ENCODE measurements around the gene OR9Q2. TPM values are rescaled to one million over a fixed set of nuclear protein-coding genes. Genes with fewer than 3 reads are reported as not detected.

Gene OR9Q2, protein sequence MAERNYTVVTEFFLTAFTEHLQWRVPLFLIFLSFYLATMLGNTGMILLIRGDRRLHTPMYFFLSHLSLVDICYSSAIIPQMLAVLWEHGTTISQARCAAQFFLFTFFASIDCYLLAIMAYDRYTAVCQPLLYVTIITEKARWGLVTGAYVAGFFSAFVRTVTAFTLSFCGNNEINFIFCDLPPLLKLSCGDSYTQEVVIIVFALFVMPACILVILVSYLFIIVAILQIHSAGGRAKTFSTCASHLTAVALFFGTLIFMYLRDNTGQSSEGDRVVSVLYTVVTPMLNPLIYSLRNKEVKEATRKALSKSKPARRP
- total RNA-seq (2022; extraction: Qiagen RNA extraction; ENCODE audit: low read depth), result not detected in 5 replicates

DNA sequence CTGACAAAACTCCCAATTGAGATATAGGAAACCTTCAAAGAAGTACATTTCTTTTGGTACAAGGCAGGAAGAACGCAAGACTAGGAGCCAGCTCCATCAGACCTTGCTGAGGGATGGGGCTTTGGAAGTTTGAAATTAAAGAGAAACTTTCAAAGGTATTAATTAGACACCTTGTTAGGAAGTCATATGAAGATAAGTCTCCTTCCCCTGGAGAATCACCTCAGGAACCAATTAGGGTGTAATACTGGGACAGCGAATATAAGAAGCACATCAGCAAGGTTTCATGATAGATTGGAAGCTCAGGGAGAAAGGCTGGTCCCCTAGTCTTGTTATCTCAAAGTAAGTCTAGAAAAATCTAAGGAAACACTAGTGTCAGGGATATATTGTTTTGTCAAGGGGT is at the start of gene OR9Q2:
Gene OR9Q2 (plus strand): TSS at position 301 of the 400 bp plus-strand sequence. CDS start 1,421 bp downstream, outside the sequence.

DNA sequence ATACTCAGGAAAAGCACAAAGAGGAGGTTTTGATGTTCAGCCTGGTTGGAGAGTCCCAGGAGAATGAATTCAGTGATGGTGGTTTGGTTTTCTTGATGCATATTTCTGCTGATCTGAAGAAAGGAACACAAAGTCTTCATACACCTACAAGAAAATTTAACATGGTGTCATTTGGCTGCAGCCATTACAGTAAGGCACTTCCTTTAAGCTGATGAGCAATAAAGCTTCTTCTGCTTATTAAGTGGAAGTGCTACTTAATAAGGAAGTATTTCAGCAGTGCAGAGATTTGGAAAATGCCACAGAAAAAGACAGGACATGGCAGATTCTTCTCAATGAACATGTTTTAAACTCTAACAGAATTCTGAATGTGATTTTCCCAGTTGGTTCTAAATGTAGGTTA is 15.2 kb downstream of the OR9Q2 start, which contains the start of gene OR1S2:
Gene OR1S2 (minus strand): TSS at position 101 of the 400 bp plus-strand sequence. CDS start 0 bp downstream, at position 101.

DNA sequence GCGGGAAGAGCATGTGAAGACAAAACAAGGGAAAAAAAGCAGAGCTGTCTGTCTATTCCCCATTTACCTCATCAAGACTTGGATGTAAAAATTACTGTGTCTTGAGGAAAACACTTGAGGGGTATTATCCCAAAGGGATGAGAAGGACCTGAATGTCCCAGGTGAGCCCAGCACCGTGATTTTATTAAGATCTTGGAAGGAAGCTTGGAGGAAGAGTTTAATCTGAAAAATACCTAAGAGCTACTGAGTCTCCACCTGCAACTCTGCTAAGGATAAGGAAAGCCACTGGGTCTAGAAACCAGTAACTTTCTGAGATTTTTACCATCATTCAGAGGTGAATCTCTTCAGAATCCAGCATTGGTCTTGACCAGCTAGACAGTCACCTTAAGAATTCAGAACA is 23.6 kb downstream of the OR9Q2 start, which contains the start of gene OR1S1:
Gene OR1S1 (plus strand): TSS at position 301 of the 400 bp plus-strand sequence.

Other genes with a start within 250 kb of the OR9Q2 start
- gene OR9Q1, start 165.2 kb upstream of the OR9Q2 start, total RNA-seq (2022; extraction: Qiagen RNA extraction; ENCODE audit: low read depth), result not detected in 5 replicates
- gene OR6Q1, start 158.1 kb upstream of the OR9Q2 start, total RNA-seq (2022; extraction: Qiagen RNA extraction; ENCODE audit: low read depth), result not detected in 5 replicates
- not detected in 5 replicates for gene OR9I1, start 63.5 kb upstream of the OR9Q2 start, total RNA-seq (2022; extraction: Qiagen RNA extraction; ENCODE audit: low read depth)
- not detected in 5 replicates for gene OR1S2, start 15.1 kb downstream of the OR9Q2 start, total RNA-seq (2022; extraction: Qiagen RNA extraction; ENCODE audit: low read depth)
- not detected in 5 replicates for gene OR1S1, start 23.6 kb downstream of the OR9Q2 start, total RNA-seq (2022; extraction: Qiagen RNA extraction; ENCODE audit: low read depth)
- gene OR10Q1, start 39.8 kb downstream of the OR9Q2 start, total RNA-seq (2022; extraction: Qiagen RNA extraction; ENCODE audit: low read depth), result not detected in 5 replicates
- gene OR10W1, start 79.2 kb downstream of the OR9Q2 start, total RNA-seq (2022; extraction: Qiagen RNA extraction; ENCODE audit: low read depth), result not detected in 5 replicates
- gene OR5B17, start 170.0 kb downstream of the OR9Q2 start, total RNA-seq (2022; extraction: Qiagen RNA extraction; ENCODE audit: low read depth), result not detected in 5 replicates
- not detected in 5 replicates for gene OR5B3, start 217.8 kb downstream of the OR9Q2 start, total RNA-seq (2022; extraction: Qiagen RNA extraction; ENCODE audit: low read depth)
- not detected in 5 replicates for gene OR5B2, start 239.1 kb downstream of the OR9Q2 start, total RNA-seq (2022; extraction: Qiagen RNA extraction; ENCODE audit: low read depth)

Measured in A549 treated with DMSO at 1 μM for 4 hours (cell line).